GM06990 (cell line): ENCODE results near the gene C15orf40.
"Not testable (repeated sequence)": the region's sequence is repeated elsewhere in the genome, so short reads cannot be mapped to it uniquely, and the experiment has no call there.

ENCODE experiments used
- DNase-seq: peaks from one replicate; pipeline ENCODE4 v3.0.0-alpha.2; 2011; ENCODE audit not compliant: insufficient read length; ENCODE audit errors: extremely low read depth
- H3K27me3 ChIP-seq: replicated peaks from 2 replicates; pipeline ENCODE4 v1.6.0; 2011; ENCODE audit warnings: low read length; ENCODE audit not compliant: control insufficient read depth, insufficient read depth
- H3K36me3 ChIP-seq: 2 replicates; pipeline ENCODE4 v1.5.1; 2011; ENCODE audit warnings: low read length; ENCODE audit not compliant: control insufficient read depth, insufficient read depth
- H3K4me3 ChIP-seq: replicated peaks from 2 replicates; pipeline ENCODE4 v1.5.1; 2011; ENCODE audit warnings: low read depth, mild to moderate bottlenecking, control low read depth, low read length
- TF ChIP-seq, protein P1 (sequence below): IDR thresholded peaks from 2 replicates; pipeline ENCODE4 v1.5.1; 2011; ENCODE audit warnings: low read length, control low read depth, mild to moderate bottlenecking, inconsistent platforms; ENCODE audit not compliant: insufficient read depth, poor library complexity, severe bottlenecking

C15orf40 gene

DNA sequence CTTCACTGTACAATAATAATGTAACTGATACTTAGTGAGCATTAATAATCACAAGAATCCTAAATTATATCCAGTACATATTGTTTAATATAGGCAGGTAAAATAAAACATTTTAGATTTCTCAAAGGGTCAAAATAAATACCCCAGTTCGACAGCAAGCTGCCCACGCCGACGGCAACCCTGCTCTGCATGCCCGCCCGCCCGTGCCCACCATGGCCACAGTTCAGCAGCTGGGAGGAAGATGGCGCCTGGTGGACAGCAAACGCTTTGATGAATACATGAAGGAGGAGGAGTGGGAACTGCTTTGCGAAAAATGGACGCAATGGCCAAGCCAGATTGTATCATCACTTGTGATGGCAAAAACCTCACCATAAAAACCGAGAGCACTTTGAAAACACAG lies 32.7 kb upstream of the C15orf40 start:
- TF ChIP-seq, protein P1, sequence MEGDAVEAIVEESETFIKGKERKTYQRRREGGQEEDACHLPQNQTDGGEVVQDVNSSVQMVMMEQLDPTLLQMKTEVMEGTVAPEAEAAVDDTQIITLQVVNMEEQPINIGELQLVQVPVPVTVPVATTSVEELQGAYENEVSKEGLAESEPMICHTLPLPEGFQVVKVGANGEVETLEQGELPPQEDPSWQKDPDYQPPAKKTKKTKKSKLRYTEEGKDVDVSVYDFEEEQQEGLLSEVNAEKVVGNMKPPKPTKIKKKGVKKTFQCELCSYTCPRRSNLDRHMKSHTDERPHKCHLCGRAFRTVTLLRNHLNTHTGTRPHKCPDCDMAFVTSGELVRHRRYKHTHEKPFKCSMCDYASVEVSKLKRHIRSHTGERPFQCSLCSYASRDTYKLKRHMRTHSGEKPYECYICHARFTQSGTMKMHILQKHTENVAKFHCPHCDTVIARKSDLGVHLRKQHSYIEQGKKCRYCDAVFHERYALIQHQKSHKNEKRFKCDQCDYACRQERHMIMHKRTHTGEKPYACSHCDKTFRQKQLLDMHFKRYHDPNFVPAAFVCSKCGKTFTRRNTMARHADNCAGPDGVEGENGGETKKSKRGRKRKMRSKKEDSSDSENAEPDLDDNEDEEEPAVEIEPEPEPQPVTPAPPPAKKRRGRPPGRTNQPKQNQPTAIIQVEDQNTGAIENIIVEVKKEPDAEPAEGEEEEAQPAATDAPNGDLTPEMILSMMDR = no peak
- Histone ChIP-seq H3K36me3 (peaks cover 17% of the 10 kb centered on the region), H3K27me3 (no peaks in the 10 kb centered on the region), H3K4me3 (no peak overlapping the region)
- DNase-seq = no peak

GRCh38 chr15:83039206-83039605 lies 27.8 kb upstream of the C15orf40 start:
- DNase-seq = no peak
- Histone ChIP-seq H3K36me3 (peaks cover 11% of the 10 kb centered on the region), H3K27me3 (no peaks in the 10 kb centered on the region), H3K4me3 (no peak overlapping the region)
- TF ChIP-seq, protein P1 = no peak

DNA sequence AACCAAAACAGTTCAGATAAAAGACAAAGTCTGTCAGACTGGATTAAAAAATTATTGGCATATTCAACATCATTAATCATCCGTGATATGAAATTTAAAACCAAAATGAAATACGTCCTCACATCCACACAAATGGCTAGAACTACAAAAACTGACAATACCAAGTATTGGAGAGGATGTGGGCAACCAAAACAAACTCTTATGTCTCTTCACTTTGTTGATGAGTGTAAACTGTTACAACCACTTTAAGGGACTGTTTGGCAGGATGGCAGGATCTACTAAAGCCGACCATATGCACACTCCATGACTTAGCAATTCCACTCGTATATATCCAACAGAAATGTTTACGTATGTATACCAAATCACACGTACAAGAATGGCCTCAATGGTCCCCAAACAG lies 24.8 kb upstream of the C15orf40 start:
- DNase-seq = no peak
- no peak overlapping the region for H3K4me3 ChIP-seq
- no peaks in the 10 kb centered on the region for H3K27me3 ChIP-seq
- TF ChIP-seq, protein P1 = no peak
- H3K36me3 ChIP-seq = peaks cover 8% of the 10 kb centered on the region

- H3K27me3 ChIP-seq, H3K36me3 ChIP-seq, H3K4me3 ChIP-seq, DNase-seq: not testable (repeated sequence)
These were observed 19.8 kb upstream of the C15orf40 start for GRCh38 chr15:83031234-83031633.

GRCh38 chr15:83030021-83030420 lies 18.6 kb upstream of the C15orf40 start:
- Histone ChIP-seq H3K36me3 (peaks cover 9% of the 10 kb centered on the region), H3K27me3 (no peaks in the 10 kb centered on the region), H3K4me3 (no peak overlapping the region)
- TF ChIP-seq, protein P1 = no peak
- no peak for DNase-seq

- TF ChIP-seq, protein P1 = no peak
- no peak for DNase-seq
- Histone ChIP-seq H3K36me3 (peaks cover 8% of the 10 kb centered on the region), H3K4me3 (no peak overlapping the region), H3K27me3 (no peaks in the 10 kb centered on the region)
These were observed 7.0 kb upstream of the C15orf40 start for GRCh38 chr15:83018436-83018835.
